B cell (primary cell): ENCODE data around the gene GABRG3. TPM values are rescaled to one million over a fixed set of nuclear protein-coding genes. Genes with fewer than 3 reads are reported as not detected.
"Not testable (repeated sequence)": the region's sequence is repeated elsewhere in the genome, so short reads cannot be mapped to it uniquely, and the experiment has no call there.

Experiments used
- ATAC-seq: fragments of 200-7000 bp; cut with Tn5 transposase; one replicate; pipeline ENCODE4 v1.10.0; 2021; ENCODE audit warnings: low read depth, mild to moderate bottlenecking, moderate number of reproducible peaks, moderate library complexity
- CTCF ChIA-PET: fragments of 350-600 bp; sonication (Branson Sonifier 250); formaldehyde crosslinking; loops from one replicate; lab custom pipeline; 2021; ENCODE audit warnings: antibody characterized with exemption, inconsistent platforms; lab: Charles Lee
- POLR2A ChIA-PET: fragments of 350-600 bp; sonication (Branson Sonifier 250); formaldehyde crosslinking; loops from one replicate; lab custom pipeline; 2021; ENCODE audit warnings: antibody characterized with exemption; lab: Charles Lee
- DNase-seq: peaks from one replicate; pipeline ENCODE4 v3.0.0; 2013
- H2AFZ ChIP-seq: 2 replicates; pipeline ENCODE4 v1.6.1; 2012; ENCODE audit warnings: mild to moderate bottlenecking, low read depth, low read length; ENCODE audit not compliant: insufficient read depth, poor library complexity, severe bottlenecking
- H3K27ac ChIP-seq, 2 donors: 1 replicate in 1 of 2; 2 replicates in 1 of 2; pipeline ENCODE4 v1.5.1; 2012 to 2013; ENCODE audit warnings: low read length in 2 of 2, mild to moderate bottlenecking in 2 of 2, moderate library complexity in 1 of 2
- H3K27me3 ChIP-seq, 4 experiments: fragments of 200-600 bp in 1 of 4; sonication (generic) in 1 of 4; replicated peaks in 1 of 4; 1 replicate in 2 of 4; 2 replicates in 2 of 4; pipeline versions ENCODE4 v1.6.1 to v1.7.0; 2013 to 2016; ENCODE audit warnings: low read length in 3 of 4, mild to moderate bottlenecking in 2 of 4, mixed read lengths in 1 of 4, moderate library complexity in 1 of 4; ENCODE audit not compliant: insufficient read depth in 4 of 4, control insufficient read depth in 3 of 4; ENCODE audit errors: control extremely low read depth in 1 of 4
- H3K36me3 ChIP-seq, 2 experiments: replicated peaks in 1 of 2; 1 replicate in 1 of 2; 2 replicates in 1 of 2; pipeline versions ENCODE4 v1.6.1 to v1.7.1; 2013; ENCODE audit warnings: low read length in 1 of 2; ENCODE audit not compliant: insufficient read depth in 2 of 2, control insufficient read depth in 1 of 2; ENCODE audit errors: control extremely low read depth in 1 of 2, extremely low read depth in 1 of 2
- H3K4me1 ChIP-seq, 2 donors: fragments of 200-600 bp in 1 of 2; sonication (generic) in 1 of 2; 1 replicate in 1 of 2; 2 replicates in 1 of 2; pipeline versions ENCODE4 v1.5.1 to v1.6.1; 2013 to 2017; ENCODE audit warnings: low read length in 2 of 2; ENCODE audit not compliant: control insufficient read depth in 2 of 2, insufficient read depth in 2 of 2
- H3K4me2 ChIP-seq: replicated peaks from 2 replicates; pipeline ENCODE3; 2012; ENCODE audit warnings: mild to moderate bottlenecking, low read depth, low read length; ENCODE audit not compliant: poor library complexity, severe bottlenecking
- H3K4me3 ChIP-seq, 5 experiments: fragments of 200-600 bp in 1 of 5; sonication (generic) in 1 of 5; 1 replicate in 3 of 5; 2 replicates in 2 of 5; pipeline versions ENCODE4 v1.5.1 to v1.7.0; 2011 to 2016; ENCODE audit warnings: low read length in 4 of 5, mild to moderate bottlenecking in 4 of 5, low read depth in 2 of 5, control low read depth in 1 of 5, moderate library complexity in 1 of 5; ENCODE audit not compliant: insufficient read depth in 1 of 5; ENCODE audit errors: control extremely low read depth in 1 of 5, extremely low read depth in 1 of 5
- H3K79me2 ChIP-seq: fragments of 200-600 bp; sonication (generic); one replicate; pipeline ENCODE4 v1.6.0; 2016; ENCODE audit warnings: low read length; ENCODE audit not compliant: control insufficient read depth, insufficient read depth
- H3K9ac ChIP-seq: fragments of 200-600 bp; sonication (generic); 2 replicates; pipeline ENCODE4 v1.6.1; 2017; ENCODE audit warnings: mild to moderate bottlenecking, low read length, moderate library complexity
- H3K9me3 ChIP-seq, 3 donors: one replicate each; pipeline versions ENCODE4 v1.6.1 to v1.7.1; 2013; ENCODE audit warnings: low read length in 2 of 3; ENCODE audit not compliant: control insufficient read depth in 2 of 3, insufficient read depth in 1 of 3; ENCODE audit errors: control extremely low read depth in 1 of 3
- H4K20me1 ChIP-seq: 2 replicates; pipeline ENCODE4 v1.6.0; 2012; ENCODE audit warnings: mild to moderate bottlenecking, low read length; ENCODE audit not compliant: insufficient read depth, control insufficient read depth, poor library complexity, severe bottlenecking
- H3K27ac Mint-ChIP-seq: one replicate; pipeline ENCODE4 v1.8.0; 2021; ENCODE audit warnings: mixed read lengths
- H3K27me3 Mint-ChIP-seq: one replicate; pipeline ENCODE4 v1.8.0; 2021; ENCODE audit warnings: mixed read lengths
- H3K4me1 Mint-ChIP-seq: one replicate; pipeline ENCODE4 v1.8.0; 2021; ENCODE audit warnings: mixed read lengths
- H3K4me3 Mint-ChIP-seq: one replicate; pipeline ENCODE4 v1.8.0; 2021; ENCODE audit warnings: mixed read lengths
- H3K9me3 Mint-ChIP-seq: one replicate; pipeline ENCODE4 v1.8.0; 2022; ENCODE audit warnings: mixed read lengths; ENCODE audit not compliant: insufficient read depth
- EZH2 ChIP-seq: IDR thresholded peaks from 2 replicates; pipeline ENCODE4 v1.6.1; 2012; ENCODE audit warnings: borderline replicate concordance, low read depth, mild to moderate bottlenecking, moderate library complexity, low read length; ENCODE audit not compliant: insufficient read depth, poor library complexity, severe bottlenecking
- WGBS: methylation state at CpG from one replicate; pipeline ENCODE4 v1.1.5; 2013; ENCODE audit warnings: missing lambda C conversion rate; ENCODE audit not compliant: insufficient coverage; 5-methylcytosine and 5-hydroxymethylcytosine counted together
- intact Hi-C: fragments of 100-400 bp; cut with micrococcal nuclease; formaldehyde crosslinking; loops from one replicate; pipeline ENCODE4 v1.10.0; 2022
- polyA plus RNA-seq: library from polyadenylated mRNA; depleted of rRNA; stranded (reverse); fragments of >200 nt; gene quantifications from 2 replicates; pipeline ENCODE4 v1.2.3, GENCODE V29; 2012
- total RNA-seq, 2 donors: library from RNA; stranded (reverse); fragments of 120-200 nt in 1 of 2; gene quantifications; 1 replicate in 1 of 2; 2 replicates in 1 of 2; pipeline versions ENCODE4 v1.2.3 to v1.2.4, GENCODE V29; 2013 to 2022
- TF ChIP-seq, protein P1 (sequence below): fragments of 200-600 bp; IDR thresholded peaks from one replicate; pipeline ENCODE4 v1.8.0; 2022; ENCODE audit warnings: antibody characterized with exemption, mild to moderate bottlenecking

GABRG3 gene
- total and polyA plus RNA-seq, 2 donors (not counting 1 experiment from before 2014, with no cell fraction given), result not detected

DNA sequence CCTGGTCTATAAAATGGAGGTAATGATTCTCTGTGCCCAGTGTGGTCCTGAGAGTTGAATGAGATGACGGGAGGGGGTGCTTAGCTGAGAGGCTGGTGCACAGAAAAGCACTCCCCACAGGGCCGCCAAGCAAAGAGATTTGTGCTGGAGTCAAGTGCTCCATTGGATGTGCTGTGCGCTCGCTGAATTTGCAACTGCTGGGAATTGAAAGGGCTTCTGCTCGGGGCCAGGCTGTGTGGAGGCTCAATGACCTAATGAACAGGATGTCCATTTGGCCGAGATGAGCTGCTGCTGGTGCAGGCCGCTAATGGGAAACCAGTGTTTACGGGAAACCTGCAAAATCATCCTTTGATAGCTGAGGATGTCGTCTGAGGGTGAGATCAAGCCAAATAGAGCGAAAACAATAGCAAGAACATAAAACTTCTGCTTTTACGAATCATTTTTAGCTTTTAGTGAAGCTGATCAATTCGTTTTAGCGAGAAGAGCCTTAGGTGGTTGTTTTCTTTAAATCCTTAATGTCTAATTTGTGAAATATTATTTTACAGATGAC, 211.7 kb downstream of the GABRG3 start:
- Mint-ChIP-seq H3K9me3 (peaks cover 3% of the 10 kb centered on the region), H3K27me3 (no peaks in the 10 kb centered on the region), H3K4me1 (no peaks in the 10 kb centered on the region), H3K27ac (no peak overlapping the region), H3K4me3 (no peak overlapping the region)
- Histone ChIP-seq H3K27ac (no peak overlapping the region), H4K20me1 (no peaks in the 10 kb centered on the region), H3K9ac (no peak overlapping the region), H3K4me3 (no peak overlapping the region), H3K9me3 (peaks cover 0 to 6% (median 2%) of the 10 kb centered on the region in 3 donors), H3K36me3 (no peaks in the 10 kb centered on the region), H3K4me1 (no peaks in the 10 kb centered on the region), H2AFZ (no peak overlapping the region), H3K27me3 (no peaks in the 10 kb centered on the region), H3K79me2 (no peaks in the 10 kb centered on the region), H3K4me2 (no peak overlapping the region)
- TF ChIP-seq EZH2, result no peak
- TF ChIP-seq, protein P1, sequence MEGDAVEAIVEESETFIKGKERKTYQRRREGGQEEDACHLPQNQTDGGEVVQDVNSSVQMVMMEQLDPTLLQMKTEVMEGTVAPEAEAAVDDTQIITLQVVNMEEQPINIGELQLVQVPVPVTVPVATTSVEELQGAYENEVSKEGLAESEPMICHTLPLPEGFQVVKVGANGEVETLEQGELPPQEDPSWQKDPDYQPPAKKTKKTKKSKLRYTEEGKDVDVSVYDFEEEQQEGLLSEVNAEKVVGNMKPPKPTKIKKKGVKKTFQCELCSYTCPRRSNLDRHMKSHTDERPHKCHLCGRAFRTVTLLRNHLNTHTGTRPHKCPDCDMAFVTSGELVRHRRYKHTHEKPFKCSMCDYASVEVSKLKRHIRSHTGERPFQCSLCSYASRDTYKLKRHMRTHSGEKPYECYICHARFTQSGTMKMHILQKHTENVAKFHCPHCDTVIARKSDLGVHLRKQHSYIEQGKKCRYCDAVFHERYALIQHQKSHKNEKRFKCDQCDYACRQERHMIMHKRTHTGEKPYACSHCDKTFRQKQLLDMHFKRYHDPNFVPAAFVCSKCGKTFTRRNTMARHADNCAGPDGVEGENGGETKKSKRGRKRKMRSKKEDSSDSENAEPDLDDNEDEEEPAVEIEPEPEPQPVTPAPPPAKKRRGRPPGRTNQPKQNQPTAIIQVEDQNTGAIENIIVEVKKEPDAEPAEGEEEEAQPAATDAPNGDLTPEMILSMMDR, result no peak
- WGBS, result 76% methylated on average over 10 of the region's 13 CpGs
- POLR2A ChIA-PET, result no interaction called here
- ATAC-seq (no peak), DNase-seq (no peak)
- CTCF ChIA-PET, result no interaction called here
- intact Hi-C loops, result no loop called here

GRCh38 chr15:27183201-27183600, 212.2 kb downstream of the GABRG3 start:
- H3K4me2 ChIP-seq, result no peak overlapping the region
- peaks cover 0 to 6% (median 2%) of the 10 kb centered on the region in 3 donors for H3K9me3 ChIP-seq
- Mint-ChIP-seq H3K27ac (no peak overlapping the region), H3K4me3 (no peak overlapping the region), H3K4me1 (no peaks in the 10 kb centered on the region), H3K9me3 (peaks cover 3% of the 10 kb centered on the region), H3K27me3 (no peaks in the 10 kb centered on the region)
- TF ChIP-seq, protein P1, result no peak
- no peak for TF ChIP-seq EZH2
- H3K4me3 ChIP-seq, result no peak overlapping the region
- ChIA-PET POLR2A (no interaction called here), CTCF (no interaction called here)
- no CpG with 5 or more reads among the region's 4 CpGs for WGBS
- no peaks in the 10 kb centered on the region for H3K4me1 ChIP-seq
- no peaks in the 10 kb centered on the region for H3K27me3 ChIP-seq
- no peaks in the 10 kb centered on the region for H4K20me1 ChIP-seq
- H3K27ac ChIP-seq, result no peak overlapping the region
- no peak overlapping the region for H2AFZ ChIP-seq
- no peak for DNase-seq
- no peaks in the 10 kb centered on the region for H3K79me2 ChIP-seq
- ATAC-seq, result no peak
- H3K9ac ChIP-seq, result no peak overlapping the region
- H3K36me3 ChIP-seq, result no peaks in the 10 kb centered on the region
- intact Hi-C loops, result no loop called here

DNA sequence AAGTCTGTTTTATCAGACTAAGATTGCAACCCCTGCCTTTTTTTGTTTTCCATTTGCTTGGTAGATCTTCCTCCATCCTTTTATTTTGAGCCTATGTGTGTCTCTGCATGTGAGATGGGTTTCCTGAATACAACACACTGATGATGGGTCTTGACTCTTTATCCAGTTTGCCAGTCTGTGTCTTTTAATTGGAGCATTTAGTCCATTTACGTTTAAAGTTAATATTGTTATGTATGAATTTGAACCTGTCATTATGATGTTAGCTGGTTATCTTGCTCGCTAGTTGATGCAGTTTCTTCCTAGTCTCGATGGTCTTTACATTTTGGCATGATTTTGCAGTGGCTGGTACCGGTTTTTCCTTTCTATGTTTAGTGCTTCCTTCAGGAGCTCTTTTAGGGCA, 220.5 kb downstream of the GABRG3 start:
- CTCF ChIA-PET, H3K4me1 Mint-ChIP-seq, H4K20me1 ChIP-seq, H3K27me3 ChIP-seq, H3K9ac ChIP-seq, H3K27me3 Mint-ChIP-seq, DNase-seq, H3K4me3 ChIP-seq, H3K9me3 Mint-ChIP-seq, H2AFZ ChIP-seq, H3K4me2 ChIP-seq, H3K79me2 ChIP-seq, ATAC-seq, H3K4me3 Mint-ChIP-seq, H3K36me3 ChIP-seq, intact Hi-C loops, H3K27ac Mint-ChIP-seq, H3K4me1 ChIP-seq, H3K9me3 ChIP-seq, POLR2A ChIA-PET, H3K27ac ChIP-seq: not testable (repeated sequence)
- no CpG with 5 or more reads among the region's 4 CpGs for WGBS
